SK-N-SH treated with all-trans-retinoic acid at 6 μM for 48 hours (cell line): ENCODE measurements around the gene LIMCH1.

Source experiments
- ATAC-seq: fragments of 200-7000 bp; cut with Tn5 transposase; 3 replicates; pipeline ENCODE4 v1.9.1; 2020; ENCODE audit warnings: mild to moderate bottlenecking, moderate library complexity
- ARNTL ChIP-seq: fragments of 450-650 bp; formaldehyde crosslinking; IDR thresholded peaks from 2 replicates; pipeline ENCODE4 v1.5.0; 2020; ENCODE audit warnings: low read depth, mild to moderate bottlenecking, moderate library complexity, borderline replicate concordance
- BACH2 ChIP-seq: fragments of 250-450 bp; sonication (Bioruptor Pico); IDR thresholded peaks from 2 replicates; pipeline ENCODE4 v1.9.0; 2021; ENCODE audit warnings: mild to moderate bottlenecking, borderline replicate concordance
- CREB5 ChIP-seq: fragments of 250-450 bp; sonication (Bioruptor Pico); IDR thresholded peaks from 2 replicates; pipeline ENCODE4 v1.5.1; 2020; ENCODE audit warnings: low read depth, mild to moderate bottlenecking, moderate library complexity
- GLIS3 ChIP-seq: fragments of 250-450 bp; sonication (Bioruptor Pico); IDR thresholded peaks from 2 replicates; pipeline ENCODE4 v1.5.0; 2020; ENCODE audit warnings: mild to moderate bottlenecking, moderate library complexity
- ISL1 ChIP-seq: fragments of 250-450 bp; sonication (Bioruptor Pico); IDR thresholded peaks from 2 replicates; pipeline ENCODE4 v2.1.2; 2022; ENCODE audit warnings: mild to moderate bottlenecking, moderate library complexity
- OSR1 ChIP-seq: fragments of 250-450 bp; sonication (Bioruptor Pico); IDR thresholded peaks from 2 replicates; pipeline ENCODE4 v1.8.0; 2022; ENCODE audit warnings: moderate library complexity, mild to moderate bottlenecking, inconsistent platforms
- PPARA ChIP-seq: fragments of 250-450 bp; sonication (Bioruptor Pico); IDR thresholded peaks from 2 replicates; pipeline ENCODE4 v1.5.0; 2020; ENCODE audit warnings: mild to moderate bottlenecking, borderline replicate concordance
- RARB ChIP-seq: fragments of 250-450 bp; sonication (Bioruptor Pico); IDR thresholded peaks from 2 replicates; pipeline ENCODE4 v1.8.0; 2021; ENCODE audit warnings: mild to moderate bottlenecking, moderate library complexity
- SNAI2 ChIP-seq: fragments of 250-450 bp; sonication (Bioruptor Pico); IDR thresholded peaks from 2 replicates; pipeline ENCODE4 v1.5.0; 2020; ENCODE audit warnings: mild to moderate bottlenecking, moderate library complexity
- TCF4 ChIP-seq: fragments of 250-450 bp; sonication (Bioruptor Pico); IDR thresholded peaks from 2 replicates; pipeline ENCODE4 v1.8.0; 2021; ENCODE audit warnings: mild to moderate bottlenecking, moderate library complexity, borderline replicate concordance
- ZC3H10 ChIP-seq: fragments of 250-450 bp; sonication (Bioruptor Pico); IDR thresholded peaks from 2 replicates; pipeline ENCODE4 v1.5.1; 2021; ENCODE audit warnings: mild to moderate bottlenecking, moderate library complexity
- ZFP3 ChIP-seq: fragments of 250-450 bp; sonication (Bioruptor Pico); IDR thresholded peaks from 2 replicates; pipeline ENCODE4 v1.5.0; 2020; ENCODE audit warnings: mild to moderate bottlenecking, moderate library complexity
- ZFP30 ChIP-seq: fragments of 450-650 bp; formaldehyde crosslinking; IDR thresholded peaks from 2 replicates; pipeline ENCODE4 v1.5.0; 2022; ENCODE audit warnings: mild to moderate bottlenecking, moderate library complexity
- ZNF565 ChIP-seq: fragments of 450-650 bp; formaldehyde crosslinking; conservative IDR thresholded peaks from 2 replicates; pipeline ENCODE4 v1.5.0; 2020; ENCODE audit warnings: low read depth, mild to moderate bottlenecking, moderate library complexity
- ZNF8 ChIP-seq: fragments of 450-650 bp; formaldehyde crosslinking; IDR thresholded peaks from 2 replicates; pipeline ENCODE4 v1.5.0; 2020; ENCODE audit warnings: mild to moderate bottlenecking, moderate library complexity
- TF ChIP-seq, protein P1 (sequence below): fragments of 250-450 bp; sonication (Bioruptor Pico); IDR thresholded peaks from 2 replicates; pipeline ENCODE4 v1.5.1; 2021; ENCODE audit warnings: mild to moderate bottlenecking, moderate library complexity
- TF ChIP-seq, protein P2 (sequence below): fragments of 250-450 bp; sonication (Bioruptor Pico); IDR thresholded peaks from 2 replicates; pipeline ENCODE4 v1.8.0; 2020; ENCODE audit warnings: mild to moderate bottlenecking, moderate library complexity, borderline replicate concordance
- TF ChIP-seq, protein P3 (sequence below): fragments of 250-450 bp; sonication (Bioruptor Pico); IDR thresholded peaks from 2 replicates; pipeline ENCODE4 v1.5.0; 2020; ENCODE audit warnings: mild to moderate bottlenecking, moderate library complexity

The LIMCH1 gene

DNA sequence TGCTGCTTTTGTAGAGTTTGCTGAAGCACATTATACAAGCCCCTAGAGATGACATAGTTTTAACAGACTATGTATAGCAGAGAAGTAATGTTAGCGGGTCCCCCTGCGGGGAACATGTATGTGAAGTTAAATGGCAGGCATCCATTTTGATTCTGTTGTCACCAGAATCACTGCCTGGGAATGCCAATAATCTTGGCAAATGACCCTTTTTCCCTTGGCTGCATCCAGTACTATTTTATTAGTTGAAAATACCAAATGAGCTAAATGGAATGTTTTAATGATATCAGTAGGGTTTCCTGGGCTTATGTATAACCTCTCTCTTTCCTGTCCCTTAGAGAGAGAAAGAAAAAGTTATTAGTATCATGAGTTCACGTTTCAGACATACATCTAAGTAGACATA lies 93.6 kb downstream of the LIMCH1 start:
- ATAC-seq = no peak
- TF ChIP-seq ISL1 (CRISPR knock-in tag) (peak; percentile 53), SNAI2 (CRISPR knock-in tag) (no peak)

DNA sequence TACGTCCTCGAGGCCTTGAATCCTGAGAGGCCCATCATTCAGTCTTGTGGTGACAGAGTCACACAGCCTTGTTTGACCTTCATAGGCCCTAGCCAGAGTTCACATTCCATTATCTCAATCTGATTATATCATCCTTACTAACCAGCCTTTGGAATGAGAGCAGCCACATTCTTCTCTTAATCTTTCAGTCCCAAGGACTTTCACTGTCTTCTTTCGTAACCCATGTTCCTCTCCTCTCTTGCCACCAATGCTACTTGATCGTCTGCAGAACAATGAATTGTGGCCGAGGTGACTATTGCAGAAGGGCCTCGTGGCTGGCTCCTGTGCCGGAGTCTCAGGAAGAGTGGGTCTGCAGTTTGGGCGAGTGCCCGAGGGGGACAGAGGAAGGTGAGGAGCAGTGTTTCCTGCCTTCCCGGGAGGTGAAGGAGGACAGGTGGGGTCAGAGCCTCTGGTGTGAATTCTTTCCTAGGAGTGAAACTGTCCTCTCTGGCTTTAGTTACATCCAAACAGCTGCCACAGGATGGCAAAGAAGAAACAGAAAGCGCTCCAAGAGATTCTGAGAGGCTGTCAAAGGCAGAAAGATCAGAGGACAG lies 94.6 kb downstream of the LIMCH1 start:
- TF ChIP-seq PPARA (no peak), ZFP3 (CRISPR knock-in tag) (peak; percentile 35; the same call in 1 of the 2 replicates), ISL1 (CRISPR knock-in tag) (peak; percentile 3), SNAI2 (CRISPR knock-in tag) (no peak)
- TF ChIP-seq, all 23 proteins: peak for 2
- no peak for ATAC-seq

GRCh38 chr4:41633321-41633720 lies 95.4 kb downstream of the LIMCH1 start:
- TF ChIP-seq ZFP30 (CRISPR knock-in tag) = no peak
- TF ChIP-seq ZFP3 (CRISPR knock-in tag) = no peak
- no peak for TF ChIP-seq CREB5 (CRISPR knock-in tag)
- no peak for TF ChIP-seq OSR1 (CRISPR knock-in tag)
- no peak for TF ChIP-seq GLIS3 (CRISPR knock-in tag)
- no peak for TF ChIP-seq SNAI2 (CRISPR knock-in tag)
- TF ChIP-seq BACH2 (CRISPR knock-in tag) = no peak
- TF ChIP-seq ISL1 (CRISPR knock-in tag) = no peak
- TF ChIP-seq, protein P1, sequence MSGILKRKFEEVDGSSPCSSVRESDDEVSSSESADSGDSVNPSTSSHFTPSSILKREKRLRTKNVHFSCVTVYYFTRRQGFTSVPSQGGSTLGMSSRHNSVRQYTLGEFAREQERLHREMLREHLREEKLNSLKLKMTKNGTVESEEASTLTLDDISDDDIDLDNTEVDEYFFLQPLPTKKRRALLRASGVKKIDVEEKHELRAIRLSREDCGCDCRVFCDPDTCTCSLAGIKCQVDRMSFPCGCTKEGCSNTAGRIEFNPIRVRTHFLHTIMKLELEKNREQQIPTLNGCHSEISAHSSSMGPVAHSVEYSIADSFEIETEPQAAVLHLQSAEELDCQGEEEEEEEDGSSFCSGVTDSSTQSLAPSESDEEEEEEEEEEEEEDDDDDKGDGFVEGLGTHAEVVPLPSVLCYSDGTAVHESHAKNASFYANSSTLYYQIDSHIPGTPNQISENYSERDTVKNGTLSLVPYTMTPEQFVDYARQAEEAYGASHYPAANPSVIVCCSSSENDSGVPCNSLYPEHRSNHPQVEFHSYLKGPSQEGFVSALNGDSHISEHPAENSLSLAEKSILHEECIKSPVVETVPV (CRISPR knock-in tag) = no peak
- no peak for TF ChIP-seq RARB (CRISPR knock-in tag)
- TF ChIP-seq ZNF8 (CRISPR knock-in tag) = no peak
- TF ChIP-seq PPARA = no peak
- TF ChIP-seq ZC3H10 (CRISPR knock-in tag) = no peak
- TF ChIP-seq ZNF565 (CRISPR knock-in tag) = no peak
- no peak for TF ChIP-seq ARNTL (CRISPR knock-in tag)
- TF ChIP-seq, protein P2, sequence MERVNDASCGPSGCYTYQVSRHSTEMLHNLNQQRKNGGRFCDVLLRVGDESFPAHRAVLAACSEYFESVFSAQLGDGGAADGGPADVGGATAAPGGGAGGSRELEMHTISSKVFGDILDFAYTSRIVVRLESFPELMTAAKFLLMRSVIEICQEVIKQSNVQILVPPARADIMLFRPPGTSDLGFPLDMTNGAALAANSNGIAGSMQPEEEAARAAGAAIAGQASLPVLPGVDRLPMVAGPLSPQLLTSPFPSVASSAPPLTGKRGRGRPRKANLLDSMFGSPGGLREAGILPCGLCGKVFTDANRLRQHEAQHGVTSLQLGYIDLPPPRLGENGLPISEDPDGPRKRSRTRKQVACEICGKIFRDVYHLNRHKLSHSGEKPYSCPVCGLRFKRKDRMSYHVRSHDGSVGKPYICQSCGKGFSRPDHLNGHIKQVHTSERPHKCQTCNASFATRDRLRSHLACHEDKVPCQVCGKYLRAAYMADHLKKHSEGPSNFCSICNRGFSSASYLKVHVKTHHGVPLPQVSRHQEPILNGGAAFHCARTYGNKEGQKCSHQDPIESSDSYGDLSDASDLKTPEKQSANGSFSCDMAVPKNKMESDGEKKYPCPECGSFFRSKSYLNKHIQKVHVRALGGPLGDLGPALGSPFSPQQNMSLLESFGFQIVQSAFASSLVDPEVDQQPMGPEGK (CRISPR knock-in tag) = no peak
- TF ChIP-seq, protein P3, sequence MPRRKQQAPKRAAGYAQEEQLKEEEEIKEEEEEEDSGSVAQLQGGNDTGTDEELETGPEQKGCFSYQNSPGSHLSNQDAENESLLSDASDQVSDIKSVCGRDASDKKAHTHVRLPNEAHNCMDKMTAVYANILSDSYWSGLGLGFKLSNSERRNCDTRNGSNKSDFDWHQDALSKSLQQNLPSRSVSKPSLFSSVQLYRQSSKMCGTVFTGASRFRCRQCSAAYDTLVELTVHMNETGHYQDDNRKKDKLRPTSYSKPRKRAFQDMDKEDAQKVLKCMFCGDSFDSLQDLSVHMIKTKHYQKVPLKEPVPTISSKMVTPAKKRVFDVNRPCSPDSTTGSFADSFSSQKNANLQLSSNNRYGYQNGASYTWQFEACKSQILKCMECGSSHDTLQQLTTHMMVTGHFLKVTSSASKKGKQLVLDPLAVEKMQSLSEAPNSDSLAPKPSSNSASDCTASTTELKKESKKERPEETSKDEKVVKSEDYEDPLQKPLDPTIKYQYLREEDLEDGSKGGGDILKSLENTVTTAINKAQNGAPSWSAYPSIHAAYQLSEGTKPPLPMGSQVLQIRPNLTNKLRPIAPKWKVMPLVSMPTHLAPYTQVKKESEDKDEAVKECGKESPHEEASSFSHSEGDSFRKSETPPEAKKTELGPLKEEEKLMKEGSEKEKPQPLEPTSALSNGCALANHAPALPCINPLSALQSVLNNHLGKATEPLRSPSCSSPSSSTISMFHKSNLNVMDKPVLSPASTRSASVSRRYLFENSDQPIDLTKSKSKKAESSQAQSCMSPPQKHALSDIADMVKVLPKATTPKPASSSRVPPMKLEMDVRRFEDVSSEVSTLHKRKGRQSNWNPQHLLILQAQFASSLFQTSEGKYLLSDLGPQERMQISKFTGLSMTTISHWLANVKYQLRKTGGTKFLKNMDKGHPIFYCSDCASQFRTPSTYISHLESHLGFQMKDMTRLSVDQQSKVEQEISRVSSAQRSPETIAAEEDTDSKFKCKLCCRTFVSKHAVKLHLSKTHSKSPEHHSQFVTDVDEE (CRISPR knock-in tag) = no peak
- no peak for ATAC-seq

DNA sequence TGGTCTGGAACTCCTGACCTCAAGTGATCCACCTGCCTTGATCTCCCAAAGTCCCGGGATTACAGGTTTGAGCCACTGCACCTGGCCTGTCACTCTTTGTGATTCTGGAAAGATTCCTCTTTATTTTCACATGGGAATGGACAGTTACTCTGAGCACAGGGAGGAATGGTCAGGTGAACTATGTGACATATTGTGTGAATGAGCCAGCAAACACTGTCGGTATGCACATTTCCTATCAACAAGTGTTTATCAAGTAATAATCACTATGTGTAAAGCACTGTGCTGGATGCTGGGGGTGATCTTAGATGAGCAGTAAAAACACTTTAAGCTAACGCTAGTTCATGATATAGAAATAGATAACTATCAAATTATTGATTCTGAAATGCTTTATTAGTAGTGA lies 97.5 kb downstream of the LIMCH1 start:
- ATAC-seq = no peak
- TF ChIP-seq BACH2 (CRISPR knock-in tag) = no peak
- no peak for TF ChIP-seq OSR1 (CRISPR knock-in tag)
- TF ChIP-seq ISL1 (CRISPR knock-in tag) = no peak
- TF ChIP-seq, all 23 proteins: peak for 0

- no peak for ATAC-seq
- TF ChIP-seq TCF4 (CRISPR knock-in tag) (peak; percentile 64; the same call in 1 of the 2 replicates), ZFP30 (CRISPR knock-in tag) (no peak)
These were observed 100.2 kb downstream of the LIMCH1 start for GRCh38 chr4:41638203-41638602.
